ENCODE data around the gene MAP3K12.

DNA sequence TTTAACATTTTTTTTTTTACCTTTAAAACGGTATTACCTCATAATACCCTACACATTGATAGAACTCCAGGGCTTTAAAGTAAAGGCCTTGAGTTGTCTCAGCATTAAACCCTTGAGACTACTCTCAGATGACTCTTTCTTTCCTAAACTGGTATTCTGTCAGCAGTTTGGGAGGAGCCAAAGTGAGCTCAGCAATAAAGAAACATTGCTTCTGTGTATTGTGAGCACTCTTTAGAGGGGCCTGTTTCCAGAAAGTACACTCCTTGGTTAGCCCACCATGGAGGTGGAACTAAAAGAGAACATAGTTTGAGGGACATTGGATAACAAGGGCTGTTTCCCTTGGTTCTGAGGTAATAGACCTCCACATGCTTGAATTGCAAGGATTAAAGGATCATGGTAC is 20.4 kb downstream of the MAP3K12 start:
- TF ChIP-seq CTCF (IDR thresholded peaks at IDR 0.05) (no peak), POLR2A (IDR thresholded peaks at IDR 0.05) (no peak), POLR2AphosphoS5 (IDR thresholded peaks at IDR 0.05; ENCODE audit: insufficient read depth in 1 of 2, low read depth in 1 of 2) (no peak)

Measured in vagina (tissue), 2 donors.